Mesothelial cell of epicardium (in vitro differentiated cells): ENCODE results near the gene SV2A. TPM values are rescaled to one million over a fixed set of nuclear protein-coding genes. Genes with fewer than 3 reads are reported as not detected.
"Not testable (repeated sequence)": the region's sequence is repeated elsewhere in the genome, so short reads cannot be mapped to it uniquely, and the experiment has no call there.

Experiments used
- DNase-seq, 2 experiments: peaks; one replicate each; pipeline ENCODE4 v3.0.0; 2021; ENCODE audit warnings: low spot score in 2 of 2; ENCODE audit not compliant: unreplicated experiment in 2 of 2
- H3K27ac Mint-ChIP-seq: 2 replicates; pipeline ENCODE4 v1.8.0; 2021; ENCODE audit warnings: mixed read lengths
- H3K27me3 Mint-ChIP-seq: 2 replicates; pipeline ENCODE4 v1.8.0; 2021; ENCODE audit warnings: low read depth, mixed read lengths
- H3K36me3 Mint-ChIP-seq: 2 replicates; pipeline ENCODE4 v1.8.0; 2021; ENCODE audit warnings: mixed read lengths
- H3K4me1 Mint-ChIP-seq: 2 replicates; pipeline ENCODE4 v1.8.0; 2021; ENCODE audit warnings: mixed read lengths
- H3K4me3 Mint-ChIP-seq: 2 replicates; pipeline ENCODE4 v1.8.0; 2021; ENCODE audit warnings: mild to moderate bottlenecking, moderate library complexity, mixed read lengths
- H3K9me3 Mint-ChIP-seq: 2 replicates; pipeline ENCODE4 v1.8.0; 2021; ENCODE audit warnings: mixed read lengths
- CTCF ChIP-seq: fragments of 200-600 bp; sonication (generic); IDR thresholded peaks from one replicate; pipeline ENCODE4 v1.5.0; 2021; ENCODE audit warnings: antibody characterized with exemption; ENCODE audit not compliant: unreplicated experiment
- total RNA-seq: library from RNA; stranded (reverse); gene quantifications from 3 replicates; pipeline ENCODE4 v1.2.1, GENCODE V29; 2021

Gene SV2A
- total RNA-seq, 1 donor from 2014 or later = 20.3 TPM

- TF ChIP-seq CTCF = peak; percentile 44
- DNase-seq = peak; percentile 37 to 71
- H3K4me1 Mint-ChIP-seq = peaks cover 4% of the 10 kb centered on the region
- no peaks in the 10 kb centered on the region for H3K27me3 Mint-ChIP-seq
- H3K9me3 Mint-ChIP-seq = no peaks in the 10 kb centered on the region
- no peak overlapping the region for H3K27ac Mint-ChIP-seq
- no peak overlapping the region for H3K4me3 Mint-ChIP-seq
- H3K36me3 Mint-ChIP-seq = no peaks in the 10 kb centered on the region
These were observed 29.2 kb downstream of the SV2A start for GRCh38 chr1:149888247-149888998.

DNA sequence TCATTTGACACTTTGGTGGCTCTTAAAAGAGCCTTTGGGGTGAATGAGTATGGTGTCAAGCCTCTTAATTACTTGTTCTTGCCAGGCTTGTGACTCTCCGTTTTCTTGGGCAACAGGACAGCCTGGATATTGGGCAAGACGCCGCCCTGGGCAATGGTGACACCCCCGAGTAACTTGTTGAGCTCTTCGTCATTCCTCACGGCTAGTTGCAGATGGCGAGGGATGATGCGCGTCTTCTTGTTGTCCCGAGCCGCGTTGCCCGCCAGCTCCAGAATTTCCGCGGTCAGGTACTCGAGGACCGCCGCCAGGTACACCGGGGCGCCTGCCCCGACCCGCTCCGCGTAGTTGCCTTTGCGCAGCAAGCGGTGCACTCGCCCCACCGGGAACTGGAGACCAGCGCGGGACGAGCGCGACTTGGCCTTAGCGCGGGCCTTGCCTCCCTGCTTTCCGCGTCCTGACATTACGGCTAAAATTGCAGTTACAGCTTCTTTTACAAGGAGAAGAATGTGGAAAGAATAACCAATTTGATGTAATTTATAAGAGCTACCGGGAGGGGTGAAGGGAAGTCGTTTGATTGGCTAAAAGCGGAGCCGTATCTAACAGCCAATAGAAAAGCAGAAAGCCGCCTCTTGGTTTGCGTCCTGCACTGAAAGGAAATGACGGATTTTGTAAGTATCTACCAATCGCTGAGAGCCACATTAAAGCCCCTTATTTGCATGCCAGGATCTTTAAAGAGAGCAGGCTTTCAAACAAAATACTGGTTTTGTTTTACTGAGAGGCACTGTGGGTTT, 30.0 kb downstream of the SV2A start:
- H3K36me3 Mint-ChIP-seq = no peaks in the 10 kb centered on the region
- no peak overlapping the region for H3K4me3 Mint-ChIP-seq
- no peak overlapping the region for H3K27ac Mint-ChIP-seq
- peak; percentile 46 to 76 for DNase-seq
- peaks cover 4% of the 10 kb centered on the region for H3K4me1 Mint-ChIP-seq
- no peak for TF ChIP-seq CTCF
- no peaks in the 10 kb centered on the region for H3K27me3 Mint-ChIP-seq
- H3K9me3 Mint-ChIP-seq = no peaks in the 10 kb centered on the region

DNA sequence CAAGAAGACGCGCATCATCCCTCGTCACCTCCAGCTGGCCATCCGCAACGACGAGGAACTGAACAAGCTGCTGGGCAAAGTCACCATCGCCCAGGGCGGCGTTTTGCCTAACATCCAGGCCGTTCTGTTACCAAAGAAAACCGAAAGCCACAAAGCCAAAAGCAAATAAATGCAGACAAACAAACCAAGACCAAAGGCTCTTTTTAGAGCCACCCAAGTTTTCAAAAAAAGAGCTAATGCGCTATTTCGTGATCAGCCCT, 30.5 kb downstream of the SV2A start:
- H3K27me3 Mint-ChIP-seq, DNase-seq, H3K4me3 Mint-ChIP-seq, H3K27ac Mint-ChIP-seq, H3K36me3 Mint-ChIP-seq, H3K9me3 Mint-ChIP-seq, H3K4me1 Mint-ChIP-seq: not testable (repeated sequence)

DNA sequence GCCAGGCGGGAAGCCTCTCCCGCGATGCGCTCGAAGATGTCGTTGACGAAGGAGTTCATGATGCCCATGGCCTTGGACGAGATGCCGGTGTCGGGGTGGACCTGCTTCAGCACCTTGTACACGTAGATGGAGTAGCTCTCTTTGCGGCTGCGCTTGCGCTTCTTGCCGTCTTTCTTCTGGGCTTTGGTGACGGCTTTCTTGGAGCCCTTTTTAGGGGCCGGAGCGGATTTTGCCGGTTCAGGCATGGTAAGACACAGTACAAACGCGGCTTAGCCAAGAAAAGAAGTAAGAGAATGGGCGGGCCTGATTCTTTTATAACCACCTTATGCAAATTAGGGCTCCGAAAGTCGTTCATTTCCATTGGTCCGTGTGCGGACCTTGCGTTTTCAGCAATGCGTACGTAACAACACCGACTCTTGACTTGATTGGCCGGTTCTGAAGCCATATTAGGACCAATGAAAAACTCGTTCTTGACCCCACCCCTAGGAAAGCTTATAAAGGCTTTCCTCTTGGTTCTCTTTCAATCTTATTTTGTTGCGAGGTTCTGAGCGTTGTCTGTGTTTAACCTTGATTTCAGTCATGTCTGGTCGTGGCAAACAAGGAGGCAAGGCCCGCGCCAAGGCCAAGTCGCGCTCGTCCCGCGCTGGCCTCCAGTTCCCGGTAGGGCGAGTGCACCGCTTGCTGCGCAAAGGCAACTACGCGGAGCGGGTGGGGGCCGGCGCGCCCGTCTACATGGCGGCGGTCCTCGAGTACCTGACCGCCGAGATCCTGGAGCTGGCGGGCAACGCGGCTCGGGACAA, 31.0 kb downstream of the SV2A start:
- Mint-ChIP-seq H3K27me3 (no peaks in the 10 kb centered on the region), H3K27ac (no peak overlapping the region), H3K9me3 (no peaks in the 10 kb centered on the region), H3K4me3 (no peak overlapping the region), H3K4me1 (peaks cover 4% of the 10 kb centered on the region), H3K36me3 (no peaks in the 10 kb centered on the region)
- no peak for TF ChIP-seq CTCF
- DNase-seq = peak; percentile 46 to 81

DNA sequence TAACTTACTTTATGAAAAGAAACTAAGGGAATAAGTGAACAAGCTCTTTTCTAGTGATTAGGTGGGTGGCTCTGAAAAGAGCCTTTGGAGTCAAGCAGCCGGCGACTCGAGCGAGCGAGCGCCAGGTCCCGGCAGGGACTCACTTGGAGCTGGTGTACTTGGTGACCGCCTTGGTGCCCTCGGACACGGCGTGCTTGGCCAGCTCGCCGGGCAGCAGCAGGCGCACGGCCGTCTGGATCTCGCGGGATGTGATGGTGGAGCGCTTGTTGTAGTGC, 31.6 kb downstream of the SV2A start:
- not testable (repeated sequence) for DNase-seq, H3K27ac Mint-ChIP-seq, H3K9me3 Mint-ChIP-seq, H3K4me3 Mint-ChIP-seq, H3K27me3 Mint-ChIP-seq, H3K36me3 Mint-ChIP-seq, H3K4me1 Mint-ChIP-seq

GRCh38 chr1:149885339-149886120, 32.1 kb downstream of the SV2A start:
- H3K27ac Mint-ChIP-seq = no peak overlapping the region
- peaks cover 4% of the 10 kb centered on the region for H3K4me1 Mint-ChIP-seq
- H3K4me3 Mint-ChIP-seq = no peak overlapping the region
- peak; percentile 45 to 72 for DNase-seq
- H3K36me3 Mint-ChIP-seq = no peaks in the 10 kb centered on the region
- no peaks in the 10 kb centered on the region for H3K9me3 Mint-ChIP-seq
- H3K27me3 Mint-ChIP-seq = no peaks in the 10 kb centered on the region
- TF ChIP-seq CTCF = no peak
